Endometrium (tissue), 2 donors: Measurements from ENCODE around the gene MERTK.
"Not testable (repeated sequence)": the region's sequence is repeated elsewhere in the genome, so short reads cannot be mapped to it uniquely, and the experiment has no call there.

Experiments used
- FAIRE-seq: peaks from 2 replicates; lab custom pipeline; 2012; peaks lifted over from hg19 to GRCh38; lab: Jason Lieb, UNC
- donor health status: control.
- donor health status: control.

Gene MERTK

GRCh38 chr2:112012556-112012955 is 114.1 kb downstream of the MERTK start:
- FAIRE-seq, result no peak

- FAIRE-seq, result no peak
Observed at GRCh38 chr2:112018846-112019245, 120.4 kb downstream of the MERTK start.

- no peak for FAIRE-seq
Observed at GRCh38 chr2:112019569-112019982, 121.2 kb downstream of the MERTK start.

GRCh38 chr2:112020561-112020960 is 122.2 kb downstream of the MERTK start:
- no peak for FAIRE-seq

- no peak for FAIRE-seq
Observed at GRCh38 chr2:112021290-112021689, 122.9 kb downstream of the MERTK start.

GRCh38 chr2:112021781-112022231 is 123.4 kb downstream of the MERTK start:
- no peak for FAIRE-seq

GRCh38 chr2:112023707-112024106 is 125.3 kb downstream of the MERTK start:
- no peak for FAIRE-seq

GRCh38 chr2:112024231-112024630 is 125.8 kb downstream of the MERTK start:
- no peak for FAIRE-seq

- no peak for FAIRE-seq
Observed at GRCh38 chr2:112024896-112025491, 126.6 kb downstream of the MERTK start.

GRCh38 chr2:112026509-112026908 is 128.1 kb downstream of the MERTK start:
- FAIRE-seq, result no peak

- FAIRE-seq, result no peak
Observed at GRCh38 chr2:112027767-112028166, 129.4 kb downstream of the MERTK start.

- no peak for FAIRE-seq
Observed at GRCh38 chr2:112029164-112029563, 130.8 kb downstream of the MERTK start.

GRCh38 chr2:112031473-112032223 is 133.2 kb downstream of the MERTK start:
- no peak for FAIRE-seq

- FAIRE-seq, result no peak
Observed at GRCh38 chr2:112032224-112032586, 133.8 kb downstream of the MERTK start.

- FAIRE-seq, result no peak
Observed at GRCh38 chr2:112032689-112033465, 134.5 kb downstream of the MERTK start.

GRCh38 chr2:112033600-112033999 is 135.2 kb downstream of the MERTK start:
- no peak for FAIRE-seq

- no peak for FAIRE-seq
Observed at GRCh38 chr2:112034924-112035323, 136.5 kb downstream of the MERTK start.

- FAIRE-seq, result no peak
Observed at GRCh38 chr2:112035786-112036185, 137.4 kb downstream of the MERTK start.

- FAIRE-seq, result not testable (repeated sequence)
Observed at GRCh38 chr2:112039556-112039955, 141.1 kb downstream of the MERTK start.

GRCh38 chr2:112040066-112040465 is 141.7 kb downstream of the MERTK start:
- FAIRE-seq, result not testable (repeated sequence)

GRCh38 chr2:112041460-112041859 is 143.1 kb downstream of the MERTK start:
- FAIRE-seq, result not testable (repeated sequence)

- FAIRE-seq, result no peak
Observed at GRCh38 chr2:112045446-112046014, 147.1 kb downstream of the MERTK start.

GRCh38 chr2:112046231-112046630 is 147.8 kb downstream of the MERTK start:
- no peak for FAIRE-seq
